Thymus (tissue), 11 donors: Measurements from ENCODE around the gene KRTAP5-3. TPM values are rescaled to one million over a fixed set of nuclear protein-coding genes. Genes with fewer than 3 reads are reported as not detected.
"Not testable (repeated sequence)": the region's sequence is repeated elsewhere in the genome, so short reads cannot be mapped to it uniquely, and the experiment has no call there.

ENCODE experiments used
- DNase-seq, 9 donors: peaks; one replicate each; pipeline ENCODE4 v3.0.0-alpha.2; 2013; ENCODE audit warnings: low spot score in 9 of 9, low read depth in 6 of 9, missing footprints in 1 of 9
- H3K27ac ChIP-seq, 2 donors: one replicate each; pipeline ENCODE4 v1.5.1; 2013; ENCODE audit warnings: control low read depth in 1 of 2, low read depth in 1 of 2, low read length in 1 of 2, mild to moderate bottlenecking in 1 of 2, moderate library complexity in 1 of 2
- H3K27me3 ChIP-seq, 2 donors: one replicate each; pipeline ENCODE4 v1.5.1; 2013; ENCODE audit warnings: low read length in 1 of 2; ENCODE audit not compliant: control insufficient read depth in 2 of 2, insufficient read depth in 1 of 2
- H3K36me3 ChIP-seq, 2 donors: one replicate each; pipeline ENCODE4 v1.5.1; 2013; ENCODE audit warnings: low read length in 1 of 2, mild to moderate bottlenecking in 1 of 2, moderate library complexity in 1 of 2; ENCODE audit not compliant: control insufficient read depth in 2 of 2, insufficient read depth in 2 of 2
- H3K4me1 ChIP-seq, 2 donors: one replicate each; pipeline ENCODE4 v1.5.1; 2013; ENCODE audit warnings: low read length in 2 of 2; ENCODE audit not compliant: control insufficient read depth in 2 of 2, insufficient read depth in 2 of 2
- H3K4me3 ChIP-seq, 2 donors: one replicate each; pipeline ENCODE4 v1.5.1; 2013; ENCODE audit warnings: low read length in 2 of 2, control low read depth in 1 of 2, mild to moderate bottlenecking in 1 of 2
- H3K9me3 ChIP-seq, 2 donors: one replicate each; pipeline ENCODE4 v1.5.1; 2013; ENCODE audit warnings: low read length in 1 of 2, mild to moderate bottlenecking in 1 of 2; ENCODE audit not compliant: control insufficient read depth in 2 of 2, insufficient read depth in 1 of 2
- WGBS: extraction: QIAGEN DNeasy Blood & Tissue Kit; methylation state at CpG from one replicate; pipeline ENCODE4 v1.1.7; 2013; 5-methylcytosine and 5-hydroxymethylcytosine counted together
- polyA plus RNA-seq: library from polyadenylated mRNA; stranded (reverse); fragments of 200-250 nt; gene quantifications from one replicate; pipeline ENCODE4 v1.2.3, GENCODE V29; 2013
- total RNA-seq: library from RNA; stranded (reverse); fragments of 120-200 nt; gene quantifications from one replicate; pipeline ENCODE4 v1.2.4, GENCODE V29; 2013
- donor health status: healthy.

The KRTAP5-3 gene
- total and polyA plus RNA-seq, 2 donors, result 0.02 TPM; not detected in 1

GRCh38 chr11:1604711-1605110 lies 3.6 kb downstream of the KRTAP5-3 start:
- WGBS, result 94% methylated on average over 7 of the region's 7 CpGs
- Histone ChIP-seq H3K4me1 (no peaks in the 10 kb centered on the region), H3K4me3 (no peak overlapping the region), H3K27me3 (peaks cover 0 to 25% of the 10 kb centered on the region in 2 donors), H3K36me3 (no peaks in the 10 kb centered on the region), H3K27ac (no peak overlapping the region), H3K9me3 (no peaks in the 10 kb centered on the region)
- DNase-seq, result no peak

DNA sequence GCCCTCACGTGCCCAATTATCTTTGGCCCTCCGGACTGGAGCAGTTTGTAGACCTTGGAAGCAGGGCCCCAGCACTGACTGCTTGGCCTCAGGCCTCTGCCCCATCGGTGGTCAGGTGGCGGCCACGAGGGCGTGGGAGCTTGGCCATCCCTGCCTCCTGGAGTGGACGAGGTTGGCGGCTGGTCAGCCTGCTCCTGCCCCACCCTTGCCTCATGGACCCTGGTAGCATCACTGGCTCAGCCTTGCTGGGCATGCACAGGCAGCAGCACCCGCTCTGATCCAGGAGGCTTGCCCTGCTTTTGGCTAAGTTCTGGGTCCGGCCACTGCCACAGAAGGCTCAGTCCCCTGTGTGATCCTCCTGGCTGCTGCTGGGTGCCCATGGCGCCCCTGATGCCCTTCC lies 4.1 kb downstream of the KRTAP5-3 start:
- no peaks in the 10 kb centered on the region for H3K36me3 ChIP-seq
- H3K4me1 ChIP-seq, result no peaks in the 10 kb centered on the region
- H3K27ac ChIP-seq, result no peak overlapping the region
- H3K27me3 ChIP-seq, result peaks cover 0 to 25% of the 10 kb centered on the region in 2 donors
- no peak overlapping the region for H3K4me3 ChIP-seq
- no peaks in the 10 kb centered on the region for H3K9me3 ChIP-seq
- no peak for DNase-seq
- 96% methylated on average over 11 of the region's 11 CpGs for WGBS

DNA sequence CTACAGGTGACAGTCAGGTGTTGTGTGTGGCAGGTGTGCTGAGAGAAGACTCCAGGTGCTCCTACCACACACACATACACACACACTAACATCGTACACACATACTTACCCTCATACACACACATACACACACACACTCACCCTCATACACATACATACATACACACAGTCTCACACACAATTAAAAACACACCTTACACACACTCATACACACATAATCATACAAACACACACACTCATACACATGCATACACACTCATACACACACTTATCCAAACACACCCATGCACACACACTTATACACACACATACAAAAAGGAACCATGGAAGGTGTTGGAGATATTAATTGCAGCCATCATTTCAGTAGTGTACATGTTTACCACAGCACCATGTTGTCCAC lies 4.6 kb downstream of the KRTAP5-3 start:
- Histone ChIP-seq H3K9me3 (no peaks in the 10 kb centered on the region), H3K36me3 (no peaks in the 10 kb centered on the region), H3K4me3 (no peak overlapping the region), H3K27ac (no peak overlapping the region), H3K4me1 (no peaks in the 10 kb centered on the region), H3K27me3 (peaks cover 0 to 25% of the 10 kb centered on the region in 2 donors)
- WGBS, result 94% methylated on average over 1 of the region's 1 CpG
- DNase-seq, result no peak

- not testable (repeated sequence) for H3K9me3 ChIP-seq, H3K4me1 ChIP-seq, DNase-seq, H3K4me3 ChIP-seq, H3K36me3 ChIP-seq, H3K27ac ChIP-seq
- peaks cover 0 to 23% of the 10 kb centered on the region in 2 donors for H3K27me3 ChIP-seq
- 84% methylated on average over 3 of the region's 3 CpGs for WGBS
These were observed 6.6 kb downstream of the KRTAP5-3 start for GRCh38 chr11:1601663-1602062.

- no peak overlapping the region for H3K27ac ChIP-seq
- H3K4me1 ChIP-seq, result no peaks in the 10 kb centered on the region
- no peaks in the 10 kb centered on the region for H3K36me3 ChIP-seq
- no peak for DNase-seq
- no peaks in the 10 kb centered on the region for H3K9me3 ChIP-seq
- WGBS, result 79% methylated on average over 5 of the region's 5 CpGs
- no peak overlapping the region for H3K4me3 ChIP-seq
- peaks cover 0 to 25% of the 10 kb centered on the region in 2 donors for H3K27me3 ChIP-seq
These were observed 7.6 kb downstream of the KRTAP5-3 start for GRCh38 chr11:1600626-1601025.

DNA sequence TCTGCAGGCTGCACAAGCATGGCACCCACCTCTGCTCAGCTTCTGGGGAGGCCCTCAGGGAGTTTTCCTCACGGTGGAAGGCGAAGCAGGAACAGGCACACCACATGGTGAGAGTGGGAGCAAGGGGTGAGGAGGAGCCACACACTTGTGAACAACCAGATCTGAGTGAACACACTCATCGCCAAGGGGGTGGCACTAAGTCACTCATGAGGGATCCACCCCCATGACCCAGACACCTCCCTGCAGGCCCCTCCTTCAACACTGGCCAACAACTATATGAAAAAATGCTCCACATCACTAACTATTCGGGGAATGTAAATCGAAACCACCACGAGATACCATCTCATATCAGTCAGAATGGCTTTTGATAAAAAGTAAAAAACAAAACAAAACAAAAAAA lies 9.4 kb downstream of the KRTAP5-3 start:
- no peak overlapping the region for H3K4me3 ChIP-seq
- H3K4me1 ChIP-seq, result no peaks in the 10 kb centered on the region
- H3K9me3 ChIP-seq, result no peaks in the 10 kb centered on the region
- no peak for DNase-seq
- WGBS, result 71% methylated on average over 6 of the region's 6 CpGs
- peaks cover 2 to 24% of the 10 kb centered on the region in 2 donors for H3K27me3 ChIP-seq
- H3K36me3 ChIP-seq, result no peaks in the 10 kb centered on the region
- no peak overlapping the region for H3K27ac ChIP-seq

DNA sequence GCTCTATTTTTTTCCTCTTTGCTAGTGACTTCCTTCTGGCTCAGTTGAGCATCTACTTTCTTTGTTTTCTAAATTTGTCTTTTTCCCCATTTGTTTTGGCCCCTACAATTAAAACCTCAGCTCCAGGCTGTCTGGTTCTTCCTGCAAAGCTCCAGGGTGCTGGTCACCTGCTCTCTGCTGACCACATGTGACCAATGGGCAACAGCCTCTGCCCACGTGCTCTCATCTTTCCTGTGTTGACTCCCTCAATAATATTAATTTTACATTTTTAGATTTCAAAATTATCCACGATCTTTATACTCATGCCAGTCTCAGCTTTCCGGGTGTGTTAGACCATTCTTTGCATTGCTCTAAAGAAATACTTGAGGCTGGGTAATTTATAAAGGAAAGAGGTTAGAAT lies 9.9 kb downstream of the KRTAP5-3 start:
- peaks cover 2 to 24% of the 10 kb centered on the region in 2 donors for H3K27me3 ChIP-seq
- DNase-seq, result not testable (repeated sequence)
- WGBS, result 87% methylated on average over 3 of the region's 3 CpGs

GRCh38 chr11:1597994-1598380 lies 10.3 kb downstream of the KRTAP5-3 start, which contains the start of gene KRTAP5-2:
Gene KRTAP5-2 (minus strand): TSS chr11:1598294. CDS start chr11:1598250, 44 bp downstream.
- Histone ChIP-seq H3K27me3 (peaks cover 2 to 24% of the 10 kb centered on the region in 2 donors), H3K36me3 (no peaks in the 10 kb centered on the region), H3K4me1 (no peaks in the 10 kb centered on the region), H3K27ac (no peak within 1 kb of the TSS), H3K9me3 (no peaks in the 10 kb centered on the region), H3K4me3 (no peak within 1 kb of the TSS)
- no peak for DNase-seq
- WGBS, result 46% methylated on average over 4 of the region's 4 CpGs

More for the DNA sequence above, 9.9 kb downstream of the KRTAP5-3 start:
- not testable (repeated sequence) for H3K4me3 ChIP-seq, H3K36me3 ChIP-seq, H3K27ac ChIP-seq, H3K9me3 ChIP-seq, H3K4me1 ChIP-seq

DNA sequence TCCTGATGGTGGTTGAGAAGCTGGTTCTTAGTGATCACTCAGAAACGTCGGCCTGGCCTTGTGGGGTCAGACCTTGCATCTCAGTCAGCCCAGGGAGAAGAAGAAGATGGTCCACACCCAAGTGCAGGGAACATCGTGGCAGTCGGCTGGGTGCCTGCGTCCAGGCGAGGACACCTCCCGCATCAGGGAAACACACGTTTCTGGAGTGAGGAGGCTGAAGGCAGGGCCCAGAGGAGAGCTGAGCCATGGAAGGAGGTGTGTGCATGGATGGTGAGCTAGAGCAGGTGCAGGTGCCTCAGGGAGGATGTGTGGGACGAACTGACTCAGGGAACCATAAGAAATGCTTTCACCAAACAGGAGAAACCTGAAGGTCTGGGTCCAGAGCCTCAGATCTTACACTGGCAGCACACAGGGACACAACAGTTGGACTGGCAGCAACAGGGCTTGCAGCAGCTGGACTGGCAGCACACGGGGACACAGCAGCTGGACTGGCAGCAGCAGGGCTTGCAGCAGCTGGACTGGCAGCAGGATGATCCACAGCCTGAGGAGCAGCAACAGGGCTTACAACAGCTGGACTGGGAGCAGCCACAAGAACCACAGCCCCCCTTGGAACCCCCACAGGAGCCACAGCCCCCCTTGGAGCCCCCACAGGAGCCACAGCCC lies 10.8 kb downstream of the KRTAP5-3 start:
- DNase-seq, result no peak
- Histone ChIP-seq H3K4me3 (no peak overlapping the region), H3K27me3 (peaks cover 2 to 24% of the 10 kb centered on the region in 2 donors), H3K4me1 (no peaks in the 10 kb centered on the region), H3K36me3 (no peaks in the 10 kb centered on the region), H3K9me3 (no peaks in the 10 kb centered on the region), H3K27ac (no peak overlapping the region)
- 91% methylated on average over 10 of the region's 10 CpGs for WGBS
